Measurements from ENCODE around the gene PRKAG2. TPM values are rescaled to one million over a fixed set of nuclear protein-coding genes. Genes with fewer than 3 reads are reported as not detected.

PRKAG2 gene
- total and polyA plus RNA-seq, 2 experiments from 2014 or later = 9.1 to 14.9 TPM

GRCh38 chr7:151735851-151736402 is 141.0 kb downstream of the PRKAG2 start (continued):
- TF ChIP-seq ZNF462 (CRISPR knock-in tag; IDR thresholded peaks at IDR 0.05) (no peak), CREB1 (CRISPR knock-in tag; IDR thresholded peaks at IDR 0.05; ENCODE audit: low read depth) (no peak), CTCF (conservative IDR thresholded peaks at IDR 0.05; ENCODE audit: low read depth in 2 of 2) (no peak)

GRCh38 chr7:151735186-151735850 is 141.6 kb downstream of the PRKAG2 start:
- peak; percentile 25 for ATAC-seq
- peak overlapping the region; percentile 18; the same call in 2 of the 3 replicates for H3K4me3 Mint-ChIP-seq
- Histone ChIP-seq H3K9me2 (ENCODE audit: insufficient read depth) (no peaks in the 10 kb centered on the region), H3K4me1 (ENCODE audit: insufficient read depth) (peaks cover 19% of the 10 kb centered on the region), H3F3A (replicated peaks; ENCODE audit: low read depth) (0 out of 2 replicates have a peak, but pooled peaks cover 3% of the 10 kb centered on the region), H3K36me3 (ENCODE audit: insufficient read depth) (0 out of 2 replicates have a peak, but pooled peaks cover 3% of the 10 kb centered on the region), H3K4me3 (no peak overlapping the region), H4K20me1 (replicated peaks; ENCODE audit: insufficient read depth) (no peaks in the 10 kb centered on the region), H3K27me3 (ENCODE audit: insufficient read depth) (no peaks in the 10 kb centered on the region), H3K27ac (ENCODE audit: low read depth) (peak overlapping the region; percentile 74; the same call in 1 of the 2 replicates), H3K79me2 (replicated peaks; ENCODE audit: insufficient read depth) (no peaks in the 10 kb centered on the region), H3K4me2 (peak overlapping the region; percentile 40; the same call in 1 of the 2 replicates), H2AFZ (peak overlapping the region; percentile 56)
- peaks cover 16% of the 10 kb centered on the region for H3K9me3 Mint-ChIP-seq
- peaks cover 13% of the 10 kb centered on the region for H3K36me3 Mint-ChIP-seq (ENCODE audit: low read depth)
- peaks cover 19% of the 10 kb centered on the region for H3K4me1 Mint-ChIP-seq
- peak; percentile 41 for DNase-seq (ENCODE audit: low spot score)
- no peak overlapping the region for H3K27ac Mint-ChIP-seq
- H3K27me3 Mint-ChIP-seq (ENCODE audit: insufficient read depth, low read depth, poor library complexity) = peaks cover 6% of the 10 kb centered on the region
- TF ChIP-seq EZH2 (IDR thresholded peaks at IDR 0.05; ENCODE audit: low read depth, unreplicated experiment) = no peak
- no peak for TF ChIP-seq ZNF462 (CRISPR knock-in tag; IDR thresholded peaks at IDR 0.05)
- TF ChIP-seq STAT1 (IDR thresholded peaks at IDR 0.05; ENCODE audit: unreplicated experiment) = no peak
- TF ChIP-seq ZNF114 (CRISPR knock-in tag; IDR thresholded peaks at IDR 0.05) = no peak
